NOMO-1 (cell line): ENCODE measurements around the gene SCD.

ENCODE experiments used
- DNase-seq, 2 experiments: peaks; one replicate each; lab custom pipeline; 2025; ENCODE audit not compliant: unreplicated experiment in 2 of 2; lab: John Stamatoyannopoulos, UW

The SCD gene

GRCh38 chr10:100339236-100339635 is 7.8 kb upstream of the SCD start:
- peak; percentile 69 to 85 for DNase-seq

GRCh38 chr10:100340948-100341847 is 5.8 kb upstream of the SCD start:
- DNase-seq: no peak

GRCh38 chr10:100341953-100342626 is 4.9 kb upstream of the SCD start:
- DNase-seq: peak; percentile 20 to 62

- no peak for DNase-seq
These were observed 4.4 kb upstream of the SCD start for GRCh38 chr10:100342627-100342972.

GRCh38 chr10:100344241-100344788 is 2.7 kb upstream of the SCD start:
- no peak for DNase-seq

- peak in 1 of 2 experiments; percentile 1 for DNase-seq
These were observed 1.3 kb upstream of the SCD start for GRCh38 chr10:100345570-100346330.

GRCh38 chr10:100346351-100346764 is 675 bp upstream of the SCD start:
- peak; percentile 27 to 47 for DNase-seq

- peak in 1 of 2 experiments; percentile 2 for DNase-seq
These were observed 649 bp downstream of the SCD start for GRCh38 chr10:100347568-100348195.

- DNase-seq: no peak
These were observed 1.4 kb downstream of the SCD start for GRCh38 chr10:100348389-100348927.

- DNase-seq: no peak
These were observed 2.1 kb downstream of the SCD start for GRCh38 chr10:100349087-100349486.

- no peak for DNase-seq
These were observed 2.6 kb downstream of the SCD start for GRCh38 chr10:100349672-100350071.

- no peak for DNase-seq
These were observed 4.0 kb downstream of the SCD start for GRCh38 chr10:100350914-100351485.

- no peak for DNase-seq
These were observed 6.9 kb downstream of the SCD start for GRCh38 chr10:100353770-100354485.

GRCh38 chr10:100355086-100355485 is 8.1 kb downstream of the SCD start:
- no peak for DNase-seq

GRCh38 chr10:100356067-100357017 is 9.3 kb downstream of the SCD start:
- DNase-seq: no peak

GRCh38 chr10:100357059-100357858 is 10.2 kb downstream of the SCD start:
- no peak for DNase-seq

GRCh38 chr10:100359030-100359432 is 12.0 kb downstream of the SCD start:
- no peak for DNase-seq
